HFF-Myc (cell line): ENCODE measurements around the gene MARK2.

Source experiments
- DNase-seq: peaks from one replicate; pipeline ENCODE4 v3.0.0-alpha.2; 2011; ENCODE audit warnings: low read depth; ENCODE audit errors: extremely low read depth
- H3K4me3 ChIP-seq: replicated peaks from 2 replicates; pipeline ENCODE4 v1.5.1; 2011; ENCODE audit warnings: low read depth, mild to moderate bottlenecking, control low read depth, low read length
- TF ChIP-seq, protein P1 (sequence below): IDR thresholded peaks from 2 replicates; pipeline ENCODE4 v1.5.1; 2012; ENCODE audit warnings: mild to moderate bottlenecking, low read depth, low read length, control low read depth; ENCODE audit errors: missing control alignments

The MARK2 gene

DNA sequence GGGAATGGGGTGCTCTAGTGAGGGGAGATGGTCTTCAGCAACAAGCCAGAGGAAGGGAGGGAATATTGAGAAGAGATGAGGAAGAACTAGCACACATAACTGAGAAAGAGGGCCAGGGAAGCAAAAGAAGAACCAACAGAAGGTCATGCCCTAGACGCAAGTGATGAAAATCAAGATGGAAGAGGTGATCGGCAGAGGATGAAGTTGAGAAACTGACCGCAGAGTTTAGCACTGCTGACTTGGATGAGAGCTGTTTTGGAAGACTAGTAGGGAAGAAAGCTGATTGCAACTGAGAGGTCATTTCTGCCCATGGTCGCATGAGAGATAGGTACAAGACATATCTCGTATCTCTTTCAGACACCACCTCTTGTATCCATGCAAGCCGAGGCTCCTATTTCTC lies 22.7 kb upstream of the MARK2 start:
- DNase-seq: no peak
- H3K4me3 ChIP-seq: no peak overlapping the region
- TF ChIP-seq, protein P1, sequence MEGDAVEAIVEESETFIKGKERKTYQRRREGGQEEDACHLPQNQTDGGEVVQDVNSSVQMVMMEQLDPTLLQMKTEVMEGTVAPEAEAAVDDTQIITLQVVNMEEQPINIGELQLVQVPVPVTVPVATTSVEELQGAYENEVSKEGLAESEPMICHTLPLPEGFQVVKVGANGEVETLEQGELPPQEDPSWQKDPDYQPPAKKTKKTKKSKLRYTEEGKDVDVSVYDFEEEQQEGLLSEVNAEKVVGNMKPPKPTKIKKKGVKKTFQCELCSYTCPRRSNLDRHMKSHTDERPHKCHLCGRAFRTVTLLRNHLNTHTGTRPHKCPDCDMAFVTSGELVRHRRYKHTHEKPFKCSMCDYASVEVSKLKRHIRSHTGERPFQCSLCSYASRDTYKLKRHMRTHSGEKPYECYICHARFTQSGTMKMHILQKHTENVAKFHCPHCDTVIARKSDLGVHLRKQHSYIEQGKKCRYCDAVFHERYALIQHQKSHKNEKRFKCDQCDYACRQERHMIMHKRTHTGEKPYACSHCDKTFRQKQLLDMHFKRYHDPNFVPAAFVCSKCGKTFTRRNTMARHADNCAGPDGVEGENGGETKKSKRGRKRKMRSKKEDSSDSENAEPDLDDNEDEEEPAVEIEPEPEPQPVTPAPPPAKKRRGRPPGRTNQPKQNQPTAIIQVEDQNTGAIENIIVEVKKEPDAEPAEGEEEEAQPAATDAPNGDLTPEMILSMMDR: no peak

DNA sequence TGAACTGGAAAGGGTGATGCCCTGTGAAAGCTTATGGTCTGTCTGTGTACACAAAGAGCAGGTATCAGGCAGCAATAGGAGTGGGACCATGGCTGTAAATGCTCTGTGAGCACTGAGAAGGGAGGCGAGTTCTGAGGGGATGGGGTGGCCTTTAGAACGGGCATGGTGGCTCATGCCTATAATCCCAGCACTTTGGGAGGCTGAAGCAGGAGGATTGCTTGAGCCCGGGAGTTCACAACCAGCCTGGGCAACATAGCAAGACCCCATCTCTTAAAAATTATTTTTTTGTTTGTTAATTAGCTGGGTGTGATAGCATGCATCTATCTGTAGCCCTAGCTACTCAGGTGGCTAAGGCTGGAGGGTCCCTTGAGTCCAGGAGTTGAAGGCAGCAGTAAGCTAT lies 22.2 kb upstream of the MARK2 start:
- TF ChIP-seq, protein P1: no peak
- no peak overlapping the region for H3K4me3 ChIP-seq

DNA sequence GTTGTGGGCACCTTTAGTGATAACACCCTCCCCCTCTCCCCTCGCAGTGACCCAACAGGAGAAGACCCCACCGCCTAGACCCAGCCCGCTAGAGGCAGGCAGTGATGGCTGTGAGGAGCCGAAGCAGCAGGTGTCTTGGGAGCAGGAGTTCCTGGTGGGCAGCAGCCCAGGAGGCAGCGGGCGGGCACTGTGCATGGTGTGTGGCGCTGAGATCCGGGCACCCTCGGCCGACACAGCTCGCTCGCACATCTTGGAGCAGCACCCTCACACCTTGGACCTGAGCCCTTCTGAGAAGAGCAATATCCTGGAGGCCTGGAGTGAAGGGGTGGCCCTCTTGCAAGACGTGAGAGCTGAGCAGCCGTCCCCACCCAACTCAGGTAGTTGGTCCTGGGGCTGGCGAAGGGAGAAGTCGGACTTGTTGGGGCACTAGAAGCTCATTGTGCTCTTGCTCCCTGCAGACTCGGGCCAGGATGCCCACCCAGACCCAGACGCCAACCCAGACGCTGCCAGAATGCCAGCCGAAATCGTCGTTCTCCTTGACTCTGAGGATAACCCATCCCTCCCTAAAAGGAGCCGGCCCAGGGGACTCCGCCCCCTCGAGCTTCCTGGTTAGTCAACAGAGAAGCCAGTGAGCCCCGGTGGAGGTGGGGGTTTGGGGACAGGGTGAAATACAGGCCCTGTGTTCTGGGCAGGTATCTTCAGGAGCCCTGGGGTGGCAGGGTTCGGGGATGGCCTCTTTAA lies 21.0 kb upstream of the MARK2 start:
- no peak overlapping the region for H3K4me3 ChIP-seq
- TF ChIP-seq, protein P1: no peak
- no peak for DNase-seq

More for the DNA sequence above, 22.2 kb upstream of the MARK2 start:
- no peak for DNase-seq

DNA sequence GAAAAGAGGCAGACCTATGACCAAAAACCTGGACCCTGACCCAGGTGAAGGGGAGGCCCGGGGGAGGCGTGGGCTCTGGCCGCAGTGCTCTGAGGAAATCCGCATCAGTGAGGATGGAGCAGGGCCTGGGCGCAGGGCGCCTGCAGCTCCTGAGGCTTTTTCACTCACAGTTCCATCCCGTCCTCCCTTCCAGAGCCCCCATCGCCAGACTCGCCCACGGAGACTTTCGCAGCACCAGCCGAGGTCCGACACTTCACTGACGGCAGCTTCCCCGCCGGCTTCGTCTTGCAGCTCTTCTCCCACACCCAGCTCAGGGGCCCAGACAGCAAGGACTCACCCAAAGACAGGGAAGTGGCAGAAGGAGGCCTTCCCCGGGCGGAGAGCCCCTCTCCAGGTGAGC lies 20.3 kb upstream of the MARK2 start:
- DNase-seq: no peak
- no peak overlapping the region for H3K4me3 ChIP-seq
- TF ChIP-seq, protein P1: no peak

DNA sequence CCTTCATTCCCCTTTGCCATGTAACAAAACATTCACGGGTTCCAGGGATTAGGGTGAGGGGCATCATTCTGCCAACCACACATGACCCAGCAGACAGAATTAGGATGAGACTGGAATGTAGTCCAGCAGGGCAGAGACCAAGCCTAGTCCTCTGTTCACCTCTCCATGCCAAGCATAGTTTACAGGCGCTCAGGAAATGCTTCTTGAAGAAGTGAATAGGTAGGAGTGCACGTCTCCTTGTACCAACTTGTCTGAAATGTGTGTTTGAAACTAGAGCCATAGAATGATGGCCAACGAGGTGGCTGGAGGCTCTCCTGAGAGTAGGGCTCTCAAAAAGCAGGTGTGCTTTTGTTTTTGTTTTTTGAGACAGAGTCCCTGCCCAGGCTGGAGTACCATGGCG lies 17.5 kb upstream of the MARK2 start:
- TF ChIP-seq, protein P1: no peak
- no peak for DNase-seq
- no peak overlapping the region for H3K4me3 ChIP-seq

DNA sequence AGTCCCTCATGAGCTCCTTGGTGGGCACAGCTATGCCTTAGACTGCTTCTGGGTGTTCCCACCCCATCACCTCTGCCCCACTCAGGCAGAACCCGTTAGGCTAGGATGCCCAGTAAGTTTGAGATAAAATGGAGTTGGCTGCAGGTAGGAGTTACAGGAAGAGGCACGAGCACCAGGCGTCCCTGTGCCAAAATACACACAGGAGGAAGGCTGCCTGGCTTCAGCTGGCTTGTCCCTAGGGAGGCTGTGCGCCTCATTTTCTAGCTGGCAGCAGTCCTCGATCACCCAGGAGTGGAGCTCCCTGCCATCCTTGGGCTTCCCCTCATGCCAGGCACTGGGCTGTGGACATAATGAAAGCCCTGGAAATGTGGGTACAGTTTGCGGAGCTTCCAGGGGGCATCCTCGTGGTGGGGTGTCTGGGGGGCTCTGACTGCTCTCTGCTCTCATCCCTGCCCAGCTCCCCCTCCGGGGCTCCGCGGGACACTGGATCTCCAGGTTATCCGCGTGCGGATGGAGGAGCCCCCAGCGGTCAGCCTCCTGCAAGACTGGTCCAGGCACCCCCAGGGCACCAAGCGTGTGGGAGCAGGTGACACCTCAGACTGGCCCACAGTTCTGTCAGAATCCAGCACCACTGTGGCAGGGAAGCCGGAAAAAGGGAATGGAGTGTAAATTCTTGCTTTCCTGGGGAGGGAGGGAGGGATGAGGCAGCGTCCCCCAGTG lies 12.3 kb upstream of the MARK2 start:
- H3K4me3 ChIP-seq: no peak overlapping the region
- no peak for DNase-seq
- TF ChIP-seq, protein P1: no peak
